DMS79 treated with DMSO at 0.1 percent for 48 hours (cell line): Measurements from ENCODE around the gene ZBTB6.

Source experiments
- DNase-seq: peaks from one replicate; lab custom pipeline; 2025; lab: John Stamatoyannopoulos, UW

The ZBTB6 gene, protein sequence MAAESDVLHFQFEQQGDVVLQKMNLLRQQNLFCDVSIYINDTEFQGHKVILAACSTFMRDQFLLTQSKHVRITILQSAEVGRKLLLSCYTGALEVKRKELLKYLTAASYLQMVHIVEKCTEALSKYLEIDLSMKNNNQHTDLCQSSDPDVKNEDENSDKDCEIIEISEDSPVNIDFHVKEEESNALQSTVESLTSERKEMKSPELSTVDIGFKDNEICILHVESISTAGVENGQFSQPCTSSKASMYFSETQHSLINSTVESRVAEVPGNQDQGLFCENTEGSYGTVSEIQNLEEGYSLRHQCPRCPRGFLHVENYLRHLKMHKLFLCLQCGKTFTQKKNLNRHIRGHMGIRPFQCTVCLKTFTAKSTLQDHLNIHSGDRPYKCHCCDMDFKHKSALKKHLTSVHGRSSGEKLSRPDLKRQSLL

DNA sequence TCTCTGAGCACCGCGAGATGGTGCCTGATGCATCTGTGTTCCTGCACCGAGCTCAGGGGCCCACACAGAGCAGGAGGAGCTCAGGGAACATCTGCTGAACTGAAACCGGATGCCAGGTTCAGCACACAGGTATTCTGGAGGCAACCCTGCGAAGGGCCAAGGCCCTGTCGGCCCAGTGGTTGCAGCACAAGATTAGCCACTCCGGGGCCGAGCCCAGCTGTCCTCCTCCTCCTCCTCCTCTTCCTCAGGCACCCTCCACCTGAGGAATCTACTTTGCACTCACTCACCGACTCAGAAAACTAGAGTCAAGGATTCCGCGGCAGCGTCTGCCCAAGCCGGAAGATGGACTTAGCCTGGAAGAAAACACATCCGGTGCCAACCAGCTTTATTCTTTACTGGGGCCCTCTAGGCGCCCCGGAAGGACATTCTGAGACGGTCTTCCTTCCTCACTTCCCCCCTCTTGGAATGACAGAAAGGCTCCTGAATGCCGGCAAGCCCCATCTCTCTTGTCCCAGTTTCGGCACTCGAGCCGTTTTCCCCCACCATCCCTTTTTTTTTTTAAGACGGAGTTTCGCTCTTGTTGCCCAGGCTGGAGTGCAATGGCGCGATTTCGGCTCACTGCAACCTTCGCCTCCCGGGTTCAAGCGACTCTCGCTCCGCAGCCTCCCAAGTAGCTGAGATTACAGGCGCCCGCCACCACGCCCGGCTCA is at the start of gene ZBTB6:
Gene ZBTB6, minus strand, starts transcription at position 360 of the 710 bp plus-strand sequence. CDS start 1,251 bp downstream, outside the sequence.
- DNase-seq: peak; percentile 83

DNA sequence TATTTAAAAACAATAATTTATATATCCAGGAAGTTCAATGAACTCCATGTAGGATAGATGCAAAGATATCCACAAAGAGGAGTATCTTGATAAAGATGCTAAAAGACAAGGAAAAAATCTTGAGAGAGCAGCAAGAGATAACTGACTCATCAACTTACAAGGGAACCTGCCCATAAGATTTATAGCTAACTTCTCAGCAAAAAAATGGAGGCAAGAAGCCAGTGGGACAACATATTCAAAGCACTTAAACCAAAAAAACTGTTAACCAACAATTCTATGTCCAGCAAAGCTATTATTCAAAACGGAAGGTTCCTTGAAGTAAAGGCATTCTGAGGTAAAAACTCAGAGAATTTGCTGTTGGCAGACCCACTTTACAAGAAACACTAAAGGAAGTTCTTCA is 48.0 kb upstream of the ZBTB6 start:
- DNase-seq: no peak

DNA sequence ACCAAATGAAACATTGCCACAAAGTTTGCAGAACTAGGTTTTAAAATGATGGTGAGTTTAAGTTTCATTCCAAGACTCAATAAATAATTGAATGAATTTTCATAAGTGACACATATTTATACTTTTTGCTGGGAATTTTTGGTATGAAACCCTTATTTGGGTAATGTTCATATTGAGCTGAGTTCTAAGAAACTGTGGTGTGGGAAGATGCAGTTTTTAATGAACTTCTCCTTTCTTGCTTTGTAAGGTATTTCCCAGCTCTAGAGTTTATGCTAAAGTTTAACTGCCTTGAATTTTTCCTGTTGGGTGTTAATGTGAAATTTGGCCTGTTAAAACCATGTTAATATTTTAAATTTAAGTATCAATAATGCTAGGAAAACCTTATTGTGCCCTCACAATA is 42.8 kb upstream of the ZBTB6 start:
- no peak for DNase-seq

DNA sequence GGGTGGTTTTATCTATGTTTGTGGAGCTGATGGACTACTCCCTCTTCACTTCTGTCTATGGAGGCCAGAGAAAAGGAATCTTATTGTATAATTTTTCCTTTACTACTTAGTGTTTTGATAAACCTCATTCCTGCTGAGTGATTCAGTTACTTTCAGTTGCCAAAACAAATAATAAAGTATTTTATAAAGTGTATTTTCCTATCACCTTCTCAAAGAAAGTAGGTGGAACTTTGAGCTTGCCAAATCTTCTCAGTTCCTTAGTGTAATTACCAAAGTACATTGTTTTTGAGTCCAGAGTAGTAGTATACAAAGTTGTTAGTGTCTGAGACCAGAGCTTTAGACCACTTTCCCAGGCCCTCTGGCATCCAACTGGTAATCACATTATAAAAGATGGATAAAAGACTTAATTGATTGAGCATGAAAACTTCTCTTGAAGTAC is 41.1 kb upstream of the ZBTB6 start:
- DNase-seq: no peak

DNA sequence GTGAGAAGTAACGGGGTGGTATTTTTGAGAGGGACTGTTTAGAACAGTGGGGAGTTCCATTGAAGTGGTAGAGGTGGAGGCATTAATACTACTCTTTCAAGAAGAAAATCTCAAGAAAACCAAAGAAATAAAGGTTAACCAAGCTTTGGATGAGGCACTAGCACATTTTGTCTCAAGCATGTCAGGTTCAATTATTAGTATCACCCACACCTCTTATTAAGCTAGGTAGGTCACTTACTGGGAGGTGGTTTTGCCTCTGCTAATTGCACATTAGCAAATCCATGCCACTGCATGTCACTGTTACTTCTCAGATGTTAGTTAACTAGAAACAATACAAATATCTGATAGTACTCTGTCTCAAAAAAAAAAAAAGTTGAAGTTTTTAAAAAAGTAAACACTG is 37.9 kb upstream of the ZBTB6 start:
- DNase-seq: no peak

- DNase-seq: no peak
Measured at GRCh38 chr9:122950263-122950662, 37.1 kb upstream of the ZBTB6 start.

DNA sequence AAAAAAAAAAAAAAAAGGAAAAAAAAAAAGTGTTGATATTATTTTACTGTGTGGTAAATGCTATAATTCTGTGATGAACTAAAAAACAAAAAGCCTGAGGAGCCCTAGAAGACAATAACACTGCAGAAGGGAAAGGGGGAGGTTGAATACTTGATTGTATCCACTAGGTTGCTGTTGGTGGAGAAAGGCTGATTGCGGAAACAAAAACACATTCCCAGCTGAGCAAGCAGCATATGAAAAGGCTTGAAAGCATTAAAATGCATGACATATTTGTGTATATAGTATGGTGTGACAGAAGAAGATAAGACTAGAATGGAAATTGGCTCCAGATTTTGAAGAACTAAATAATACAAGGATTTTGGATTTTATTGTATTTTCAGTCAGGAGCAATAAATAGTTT is 36.6 kb upstream of the ZBTB6 start:
- DNase-seq: no peak

DNA sequence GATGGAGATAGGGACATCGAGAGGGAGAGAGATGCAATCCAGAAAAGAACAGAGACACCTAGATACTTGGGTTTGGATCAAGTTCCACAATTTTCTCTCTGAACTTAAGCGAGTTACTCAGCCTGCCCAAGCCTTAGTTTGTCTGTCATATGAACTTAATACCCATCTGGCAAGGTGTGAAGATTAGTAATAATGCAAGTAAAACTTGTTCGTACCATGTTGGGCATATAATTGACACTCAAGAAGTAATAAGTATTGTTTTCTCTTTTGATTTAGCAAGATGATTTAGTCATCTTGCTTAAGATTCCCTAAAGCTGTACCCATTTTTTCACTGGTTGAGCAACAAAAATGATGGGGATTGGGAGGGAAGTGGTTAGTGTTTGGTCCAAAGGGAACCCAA is 35.2 kb upstream of the ZBTB6 start:
- DNase-seq: no peak

- no peak for DNase-seq
Measured at GRCh38 chr9:122946461-122947005, 33.4 kb upstream of the ZBTB6 start.

DNA sequence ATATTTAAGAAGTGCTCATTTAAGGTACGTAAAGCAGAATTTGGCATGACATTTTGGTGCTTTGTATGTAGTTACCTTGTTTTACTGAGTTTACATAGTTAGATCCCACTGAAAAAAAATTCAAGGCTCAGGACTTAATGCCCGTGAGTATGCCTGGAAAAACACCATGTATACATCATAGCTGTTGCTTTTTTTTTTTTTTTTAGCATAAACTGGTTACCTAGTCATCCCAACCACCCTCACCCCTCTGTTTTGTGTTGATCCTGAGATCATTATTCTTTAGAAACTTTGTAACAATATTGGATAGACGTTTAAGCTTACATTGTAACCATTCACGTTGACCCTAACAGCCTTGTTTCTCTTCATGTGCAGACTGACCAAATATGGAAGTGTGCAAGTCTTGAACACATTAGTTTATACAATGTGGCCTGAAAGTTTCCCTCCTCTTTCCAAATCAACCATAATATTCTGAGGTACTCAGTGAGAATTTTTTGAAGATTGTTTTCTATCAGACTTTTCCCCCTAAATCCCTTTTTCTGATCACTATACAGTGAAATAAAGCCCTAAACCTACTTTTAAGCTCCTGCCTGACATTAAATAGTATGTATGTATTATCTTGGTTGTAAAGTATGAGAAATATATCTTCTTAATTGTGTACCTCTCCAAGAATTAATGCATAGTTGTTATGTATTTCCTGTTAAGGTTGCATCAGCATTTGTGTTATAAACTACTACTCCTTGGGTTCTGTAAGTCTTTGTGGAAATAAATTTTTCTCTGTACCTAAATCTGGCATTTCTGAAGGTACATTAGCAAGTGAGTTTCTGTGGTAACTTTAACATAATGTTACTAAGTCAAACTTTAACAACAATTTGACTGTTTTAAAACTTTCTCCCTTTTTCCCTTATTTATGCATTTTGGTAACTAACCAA is 32.1 kb upstream of the ZBTB6 start:
- DNase-seq: no peak

- no peak for DNase-seq
Measured at GRCh38 chr9:122941582-122942234, 28.6 kb upstream of the ZBTB6 start.

DNA sequence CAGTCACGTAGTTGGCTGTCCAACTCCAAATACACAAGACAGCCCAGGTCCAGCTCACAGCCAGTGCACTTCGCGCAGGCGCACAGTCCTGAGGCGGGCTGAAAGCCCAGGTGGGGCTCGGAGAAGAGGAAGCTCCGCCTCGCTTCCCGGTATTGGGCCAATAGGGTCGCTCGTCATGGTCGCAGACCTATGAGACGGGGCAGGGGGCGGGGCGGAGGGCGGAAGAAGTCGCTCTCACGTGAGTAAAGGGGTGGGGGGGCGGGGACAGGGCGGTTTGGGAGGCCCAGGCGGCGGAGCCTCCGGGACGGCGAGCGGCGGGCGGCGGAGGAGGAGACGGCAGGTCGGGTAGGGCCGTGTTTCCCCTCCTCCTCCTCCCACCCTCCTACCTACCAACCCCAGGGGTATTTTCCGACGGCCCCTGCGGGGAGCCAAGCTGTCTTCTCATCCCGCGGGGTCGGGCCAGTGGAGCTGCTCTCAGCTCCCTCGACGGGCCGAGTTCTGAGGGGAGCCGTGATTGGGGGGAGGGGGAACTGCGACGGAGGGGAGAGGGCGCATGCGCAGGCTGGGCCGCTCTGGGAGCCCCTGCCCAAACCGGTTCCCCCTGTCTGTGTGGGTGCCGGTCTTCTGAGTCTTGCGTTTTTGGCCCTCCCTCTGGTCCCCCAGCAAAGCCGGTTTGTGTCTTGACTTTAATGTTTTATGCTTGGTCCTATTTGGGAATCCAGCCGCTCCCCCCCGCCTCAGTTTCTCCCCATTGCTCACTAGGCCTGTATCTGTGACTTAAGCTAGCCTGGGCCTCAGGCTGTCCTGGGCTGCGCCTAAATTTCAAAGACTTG is 27.8 kb upstream of the ZBTB6 start, which contains the start of gene RABGAP1:
Gene RABGAP1, plus strand, starts transcription at position 272 of the 833 bp plus-strand sequence. CDS start 16,040 bp downstream, outside the sequence.
- peak; percentile 95 for DNase-seq

DNA sequence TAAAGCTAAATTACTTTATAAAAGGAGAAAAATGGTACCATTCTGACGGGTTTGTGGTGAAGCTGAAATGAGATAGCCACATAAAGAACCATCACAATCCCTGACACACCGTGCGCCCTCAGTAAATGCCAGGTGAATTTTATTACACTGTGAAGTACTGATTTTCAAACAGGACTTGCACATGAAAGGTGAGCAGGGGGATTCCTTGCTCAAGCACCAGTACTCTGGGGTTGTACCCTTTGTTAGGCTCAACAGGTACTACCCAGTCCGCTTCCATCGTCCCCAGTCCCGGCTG is 27.3 kb upstream of the ZBTB6 start:
- no peak for DNase-seq

- no peak for DNase-seq
Measured at GRCh38 chr9:122939601-122940000, 26.5 kb upstream of the ZBTB6 start.

GRCh38 chr9:122936883-122937282 is 23.8 kb upstream of the ZBTB6 start:
- no peak for DNase-seq

- no peak for DNase-seq
Measured at GRCh38 chr9:122936464-122936863, 23.3 kb upstream of the ZBTB6 start.

- peak; percentile 89 for DNase-seq
Measured at GRCh38 chr9:122931226-122932121, 18.4 kb upstream of the ZBTB6 start, which contains the start of gene ZBTB26. Gene ZBTB26, minus strand, starts transcription at chr9:122931512. Its CDS starts 11,578 bp downstream, at chr9:122919934.

DNA sequence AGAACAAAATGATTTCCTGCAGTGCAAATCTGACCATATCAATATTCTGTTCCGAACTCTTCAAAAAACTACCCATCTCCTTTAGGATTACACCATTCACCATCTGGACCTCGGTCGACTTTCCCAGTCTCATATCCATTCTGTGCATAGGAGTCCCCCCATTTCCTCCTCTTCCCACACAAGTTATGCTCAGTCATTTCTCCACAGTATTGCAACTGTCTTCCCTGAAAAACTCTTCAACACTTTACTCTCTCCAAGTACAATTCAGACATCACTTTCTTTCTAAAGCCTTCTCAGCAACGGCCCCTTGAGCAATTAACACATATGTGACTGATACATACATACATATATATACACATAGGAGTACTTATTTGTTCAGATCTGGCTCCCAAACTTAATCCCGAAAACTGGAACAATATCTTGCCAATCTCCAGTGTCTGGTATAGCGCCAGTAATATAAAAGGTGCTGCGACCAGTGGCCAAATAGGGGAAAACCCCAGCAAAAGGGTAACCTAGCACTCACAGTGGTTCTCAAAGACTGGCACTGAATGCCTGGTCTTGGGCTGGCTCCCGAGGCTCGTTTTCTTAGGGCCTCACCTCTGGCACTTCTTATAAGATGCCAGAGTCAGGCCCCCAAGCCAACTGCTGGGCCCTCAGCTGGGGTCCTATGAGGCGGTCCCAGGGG is 17.6 kb upstream of the ZBTB6 start:
- DNase-seq: no peak
